HG02870 (cell line): ENCODE measurements around the gene SPIN1.

Source experiments
- ATAC-seq: cut with Tn5 transposase; IDR thresholded peaks from one replicate; pipeline ENCODE4 v1.9.1; 2021; ENCODE audit warnings: mild to moderate bottlenecking, moderate library complexity; ENCODE audit not compliant: unreplicated experiment

The SPIN1 gene

GRCh38 chr9:88387552-88388202 lies 567 bp upstream of the SPIN1 start:
- ATAC-seq = peak; percentile 2

- ATAC-seq = peak; percentile 20
Observed at GRCh38 chr9:88388886-88389605, 802 bp downstream of the SPIN1 start.

GRCh38 chr9:88390371-88390990 lies 2.2 kb downstream of the SPIN1 start:
- ATAC-seq = no peak

GRCh38 chr9:88391236-88391635 lies 3.0 kb downstream of the SPIN1 start:
- ATAC-seq = no peak

GRCh38 chr9:88391921-88392320 lies 3.7 kb downstream of the SPIN1 start:
- no peak for ATAC-seq

GRCh38 chr9:88392549-88392948 lies 4.3 kb downstream of the SPIN1 start:
- no peak for ATAC-seq

GRCh38 chr9:88396836-88397577 lies 8.8 kb downstream of the SPIN1 start:
- ATAC-seq = no peak

- no peak for ATAC-seq
Observed at GRCh38 chr9:88398016-88398415, 9.8 kb downstream of the SPIN1 start.

- no peak for ATAC-seq
Observed at GRCh38 chr9:88399966-88400365, 11.7 kb downstream of the SPIN1 start.

GRCh38 chr9:88403340-88403739 lies 15.1 kb downstream of the SPIN1 start:
- no peak for ATAC-seq

- no peak for ATAC-seq
Observed at GRCh38 chr9:88406051-88406450, 17.8 kb downstream of the SPIN1 start.

- no peak for ATAC-seq
Observed at GRCh38 chr9:88411471-88411870, 23.2 kb downstream of the SPIN1 start.

GRCh38 chr9:88414298-88414697 lies 26.1 kb downstream of the SPIN1 start:
- no peak for ATAC-seq

GRCh38 chr9:88418025-88418424 lies 29.8 kb downstream of the SPIN1 start:
- ATAC-seq = no peak

GRCh38 chr9:88418715-88419540 lies 30.7 kb downstream of the SPIN1 start:
- no peak for ATAC-seq

- no peak for ATAC-seq
Observed at GRCh38 chr9:88420227-88420626, 32.0 kb downstream of the SPIN1 start.

- ATAC-seq = no peak
Observed at GRCh38 chr9:88421348-88421747, 33.1 kb downstream of the SPIN1 start.

- ATAC-seq = no peak
Observed at GRCh38 chr9:88425538-88425950, 37.3 kb downstream of the SPIN1 start.

- ATAC-seq = no peak
Observed at GRCh38 chr9:88426651-88427050, 38.4 kb downstream of the SPIN1 start.

- no peak for ATAC-seq
Observed at GRCh38 chr9:88429595-88430430, 41.6 kb downstream of the SPIN1 start.
